ENCODE measurements around the gene MT1F.
A peak's percentile ranks its signal among the peaks of the same experiment; 100 is the strongest.

Gene MT1F

DNA sequence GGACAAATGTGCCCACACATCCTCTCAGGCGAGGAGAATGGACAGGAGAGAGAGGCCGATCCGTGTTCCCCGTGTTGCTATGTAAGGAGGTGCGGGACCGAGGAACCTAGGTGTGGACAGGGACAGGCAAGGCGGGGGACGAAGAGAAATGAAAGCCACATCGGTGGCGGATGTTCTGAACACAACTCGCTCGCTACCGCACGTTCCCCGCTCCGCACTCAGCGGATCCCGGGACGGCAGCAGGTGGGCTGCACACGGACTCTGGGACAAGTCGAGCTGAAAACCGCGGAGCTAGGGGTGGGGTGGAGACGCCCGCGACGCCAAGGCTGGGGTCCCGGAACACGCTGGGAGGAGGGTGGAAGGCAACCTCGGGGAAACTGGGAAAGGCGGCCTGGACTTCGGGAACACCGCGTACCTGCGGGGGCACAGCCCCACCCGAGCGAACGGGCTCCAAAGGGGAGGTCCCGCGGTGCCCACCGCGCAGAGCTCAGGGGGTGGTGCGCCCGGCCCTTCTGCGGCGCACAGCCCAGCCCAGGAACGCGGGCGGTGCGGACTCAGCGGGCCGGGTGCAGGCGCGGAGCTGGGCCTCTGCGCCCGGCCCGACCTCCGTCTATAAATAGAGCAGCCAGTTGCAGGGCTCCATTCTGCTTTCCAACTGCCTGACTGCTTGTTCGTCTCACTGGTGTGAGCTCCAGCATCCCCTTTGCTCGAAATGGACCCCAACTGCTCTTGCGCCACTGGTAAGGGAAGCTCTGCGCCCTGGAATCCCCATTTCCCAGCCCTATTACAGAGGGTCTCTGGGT, 32.4 kb upstream of the MT1F start, which contains the start of gene MT1E:
Gene MT1E (plus strand): TSS at position 642 of the 803 bp plus-strand sequence. CDS start 71 bp downstream, at position 713.
- DNase-seq: peak in 42 of 58 donors; percentile 13 to 78 (median 48)

DNA sequence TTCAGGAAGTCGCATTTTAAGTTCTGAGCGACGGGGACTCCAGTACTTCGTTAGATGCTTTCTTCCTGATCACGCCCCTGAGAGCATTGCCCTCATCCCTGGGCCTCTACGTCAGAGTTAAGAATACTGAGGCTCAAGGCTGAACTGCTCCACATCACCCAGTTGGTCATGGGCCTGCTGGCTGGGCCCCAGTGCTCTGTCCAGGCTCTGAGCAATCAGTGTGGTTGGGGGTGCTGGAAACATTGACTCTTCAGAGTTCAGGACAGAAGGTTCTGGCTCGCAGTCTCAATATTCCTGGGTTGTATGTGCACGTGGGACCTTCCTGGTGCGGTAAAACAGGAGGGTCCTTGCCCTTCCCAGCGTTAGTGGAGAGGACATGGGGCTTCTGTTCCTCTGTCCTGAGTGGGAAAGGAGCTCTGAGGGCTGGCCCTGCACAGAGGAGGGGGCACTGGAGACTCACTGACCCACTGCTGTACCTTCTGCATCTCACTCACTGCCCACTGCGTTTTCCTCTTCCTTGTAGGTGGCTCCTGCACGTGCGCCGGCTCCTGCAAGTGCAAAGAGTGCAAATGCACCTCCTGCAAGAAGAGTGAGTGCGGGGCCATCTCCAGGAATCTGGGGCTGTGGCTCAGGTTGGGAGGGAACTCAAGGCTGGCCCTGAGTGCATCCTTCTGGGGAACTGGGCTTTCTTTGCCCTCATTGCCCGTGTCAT, 31.7 kb upstream of the MT1F start:
- peak in 3 of 58 donors; percentile 34 to 40 (median 39) for DNase-seq

DNA sequence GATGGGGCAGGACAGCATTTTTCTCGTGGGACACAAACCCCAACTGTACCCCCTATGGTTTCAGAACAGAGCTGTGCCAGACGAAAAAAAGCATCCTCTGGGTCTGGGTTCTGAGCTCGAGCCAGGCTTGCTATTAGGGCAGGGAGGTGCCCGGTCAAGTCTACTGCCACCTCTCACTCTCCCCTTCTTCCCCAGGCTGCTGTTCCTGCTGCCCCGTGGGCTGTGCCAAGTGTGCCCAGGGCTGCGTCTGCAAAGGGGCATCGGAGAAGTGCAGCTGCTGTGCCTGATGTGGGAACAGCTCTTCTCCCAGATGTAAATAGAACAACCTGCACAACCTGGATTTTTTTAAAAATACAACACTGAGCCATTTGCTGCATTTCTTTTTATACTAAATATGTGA, 31.1 kb upstream of the MT1F start:
- no peak for DNase-seq

DNA sequence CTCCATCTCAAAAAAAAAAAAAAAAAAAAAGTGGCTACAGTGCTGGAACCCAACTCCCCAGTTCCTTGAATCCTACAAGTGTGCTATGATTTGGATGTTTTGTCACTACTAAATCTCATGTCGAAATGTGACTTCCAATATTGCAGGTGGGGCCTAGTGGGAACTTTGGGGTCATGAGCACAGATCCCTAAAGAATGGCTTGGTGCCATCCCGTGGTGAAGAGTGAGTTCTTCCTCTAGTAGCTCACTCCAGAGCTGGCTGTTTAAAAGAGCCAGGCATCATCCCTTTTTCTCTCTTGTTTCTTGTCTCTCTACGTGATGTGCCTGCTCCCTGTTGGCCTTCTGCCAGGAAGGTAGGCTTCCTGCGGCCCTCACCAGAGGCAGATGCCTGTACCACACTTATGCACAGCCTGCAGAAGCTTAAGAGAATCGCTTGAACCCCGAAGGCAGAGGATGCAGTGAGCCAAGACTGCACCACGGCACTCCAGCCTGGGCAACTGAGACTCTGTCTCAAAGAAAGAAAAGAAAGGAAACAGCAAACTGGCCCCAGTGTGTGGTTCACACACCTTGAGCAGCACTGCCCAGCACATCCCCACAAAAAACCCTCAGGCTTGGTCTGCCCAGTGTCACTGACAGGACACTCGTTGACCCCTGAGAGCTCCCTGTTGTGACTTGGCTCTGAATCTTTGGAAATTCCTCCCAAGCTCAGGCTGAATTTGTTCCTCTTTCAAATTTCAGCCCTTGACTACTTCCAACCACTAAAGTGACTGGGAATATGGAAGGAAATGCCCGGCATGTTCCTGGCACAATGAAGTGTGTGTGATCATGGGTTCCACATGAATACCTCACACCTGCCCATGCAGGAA, 29.0 kb upstream of the MT1F start:
- DNase-seq: no peak

DNA sequence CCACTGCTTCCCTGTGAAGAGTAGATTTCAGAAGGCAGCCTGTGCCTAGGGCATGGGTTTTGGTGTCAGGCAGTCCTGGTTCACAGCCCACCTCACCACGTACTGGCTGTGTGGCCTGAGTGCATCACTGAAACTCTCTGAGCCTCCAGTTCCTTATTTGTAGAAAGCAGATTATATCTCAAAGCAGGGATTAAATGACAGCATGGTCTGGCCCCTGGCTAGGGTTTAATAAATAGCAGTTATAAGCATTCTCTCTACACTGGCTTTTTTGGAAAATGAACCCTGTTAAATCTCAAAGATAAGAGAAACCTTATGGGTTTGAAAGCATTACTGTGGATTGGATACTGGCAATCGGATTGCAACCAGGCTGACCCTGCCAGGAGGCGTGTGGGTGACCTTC, 28.2 kb upstream of the MT1F start:
- no peak for DNase-seq

DNA sequence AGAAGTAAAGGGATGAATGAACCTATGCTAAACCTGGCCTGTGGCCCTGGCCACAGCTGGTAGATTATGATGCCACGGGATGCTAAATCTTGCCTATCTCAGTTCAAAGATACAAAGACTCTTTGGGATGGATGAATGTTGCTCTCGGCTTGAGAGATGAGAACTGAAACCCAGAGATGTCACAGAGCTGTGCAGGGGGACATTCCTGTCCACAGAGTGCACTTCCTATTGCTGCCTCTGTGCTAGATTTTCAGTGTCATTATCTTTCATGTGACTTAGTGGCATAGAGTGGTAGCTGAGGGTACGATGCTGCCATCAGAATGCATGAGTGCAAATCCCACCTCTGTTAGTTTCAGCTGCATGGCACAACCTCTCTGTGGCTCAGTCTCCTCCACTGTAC, 27.6 kb upstream of the MT1F start:
- no peak for DNase-seq

DNA sequence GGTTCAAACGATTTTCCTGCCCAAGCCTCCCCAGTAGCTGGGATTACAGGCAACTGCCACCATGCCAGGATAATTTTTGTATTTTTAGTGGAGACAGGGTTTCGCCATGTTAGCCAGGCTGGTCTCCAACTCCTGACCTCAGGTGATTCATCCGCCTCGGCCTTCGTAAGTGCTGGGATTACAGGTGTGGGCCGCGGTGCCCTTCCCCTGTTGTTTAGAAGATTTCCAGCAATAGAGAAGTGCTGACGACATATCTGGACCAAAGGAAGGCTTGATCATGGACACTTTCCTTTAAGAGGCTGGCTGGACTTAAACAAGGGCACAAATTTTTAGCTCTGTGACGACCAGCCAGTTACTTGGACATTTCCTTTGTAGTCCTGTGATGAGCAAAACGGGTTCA, 26.6 kb upstream of the MT1F start:
- DNase-seq: no peak

DNA sequence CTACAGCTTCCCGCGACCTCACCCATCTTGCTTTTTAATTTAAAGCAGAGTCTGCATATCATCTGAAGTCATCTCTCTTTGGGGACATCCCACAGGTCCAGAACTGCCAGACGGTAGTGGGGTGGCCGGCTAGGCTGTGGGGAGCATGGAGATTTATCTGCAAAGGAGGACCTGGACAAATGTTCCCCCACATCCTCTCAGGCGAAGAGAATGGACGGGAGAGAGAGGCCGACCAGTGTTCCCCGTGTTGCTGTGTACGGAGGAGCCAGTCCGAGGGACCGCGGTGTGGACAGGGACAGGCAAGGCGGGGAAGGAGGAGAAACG, 26.0 kb upstream of the MT1F start:
- DNase-seq: no peak

DNA sequence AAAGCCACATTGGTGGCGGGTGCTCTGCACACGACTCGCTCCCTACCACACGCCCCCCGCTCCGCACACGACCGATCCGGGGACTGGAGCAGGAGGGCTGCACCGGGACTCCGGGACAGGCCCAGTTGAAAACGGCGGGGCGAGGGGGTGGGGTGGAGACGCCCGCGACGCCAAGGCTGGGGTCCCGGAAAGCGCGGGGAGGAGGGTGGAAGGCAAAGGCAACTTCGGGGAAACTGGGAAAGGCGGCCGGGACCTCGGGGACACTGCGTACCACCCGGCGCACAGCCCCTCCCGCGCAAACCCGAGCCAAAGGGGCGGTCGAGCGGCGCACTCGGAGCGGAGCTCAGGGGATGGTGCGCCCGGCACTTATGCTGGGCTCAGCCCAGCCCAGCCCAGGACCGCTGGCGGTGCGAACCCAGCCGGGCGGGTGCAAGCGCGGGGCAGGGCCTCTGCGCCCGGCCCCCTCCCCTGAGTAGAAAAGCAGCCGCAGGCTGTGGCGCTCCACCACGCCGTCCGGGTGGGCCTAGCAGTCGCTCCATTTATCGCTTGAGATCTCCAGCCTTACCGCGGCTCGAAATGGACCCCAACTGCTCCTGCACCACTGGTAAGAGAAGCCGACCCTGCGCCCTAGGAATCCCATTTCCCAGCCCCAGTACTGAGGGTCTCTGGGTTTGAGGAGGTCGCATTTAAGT, 25.5 kb upstream of the MT1F start, which contains the start of gene MT1M:
Gene MT1M (plus strand): TSS at position 504 of the 692 bp plus-strand sequence. CDS start 73 bp downstream, at position 577.
- peak in 45 of 58 donors; percentile 17 to 78 (median 53) for DNase-seq

DNA sequence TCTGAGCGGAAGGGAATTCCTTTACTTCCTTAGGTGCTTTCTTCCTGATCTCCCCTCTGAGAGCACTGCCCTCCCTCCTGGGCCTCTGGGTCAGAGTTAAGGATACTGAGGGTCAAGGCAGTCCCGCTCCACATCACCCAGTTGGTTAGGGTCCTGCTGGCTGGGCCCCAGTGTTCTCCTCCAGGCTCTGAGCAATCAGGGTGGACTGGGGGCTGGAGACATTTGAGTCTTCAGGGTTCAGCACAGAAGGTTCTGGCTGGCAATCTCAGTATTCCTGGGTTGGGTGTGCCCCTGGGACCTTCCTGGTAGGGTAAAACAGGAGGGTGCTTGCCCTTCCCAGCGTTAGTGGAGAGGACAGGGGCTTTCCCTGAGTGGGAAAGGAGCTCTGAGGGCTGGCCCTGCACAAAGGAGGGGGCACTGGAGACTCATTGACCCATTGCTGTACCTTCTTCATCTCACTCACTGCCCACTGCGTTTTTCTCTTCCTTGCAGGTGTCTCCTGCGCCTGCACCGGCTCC, 24.9 kb upstream of the MT1F start:
- DNase-seq: peak in 1 of 58 donors; percentile 37

DNA sequence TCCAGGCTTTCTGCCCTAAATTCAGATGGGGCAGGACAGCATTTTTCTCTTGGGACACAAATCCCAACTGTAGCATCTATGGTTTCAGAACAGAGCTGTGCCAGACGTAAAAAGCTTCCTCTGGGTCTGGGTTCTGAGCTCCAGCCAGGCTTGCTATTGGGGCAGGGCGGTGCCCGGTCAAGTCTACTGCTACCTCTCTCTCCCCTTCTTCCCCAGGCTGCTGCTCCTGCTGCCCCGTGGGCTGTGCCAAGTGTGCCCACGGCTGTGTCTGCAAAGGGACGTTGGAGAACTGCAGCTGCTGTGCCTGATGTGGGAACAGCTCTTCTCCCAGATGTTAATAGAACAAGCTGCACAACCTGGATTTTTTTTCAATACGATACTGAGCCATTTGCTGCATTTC, 24.2 kb upstream of the MT1F start:
- DNase-seq: peak in 1 of 58 donors; percentile 14

DNA sequence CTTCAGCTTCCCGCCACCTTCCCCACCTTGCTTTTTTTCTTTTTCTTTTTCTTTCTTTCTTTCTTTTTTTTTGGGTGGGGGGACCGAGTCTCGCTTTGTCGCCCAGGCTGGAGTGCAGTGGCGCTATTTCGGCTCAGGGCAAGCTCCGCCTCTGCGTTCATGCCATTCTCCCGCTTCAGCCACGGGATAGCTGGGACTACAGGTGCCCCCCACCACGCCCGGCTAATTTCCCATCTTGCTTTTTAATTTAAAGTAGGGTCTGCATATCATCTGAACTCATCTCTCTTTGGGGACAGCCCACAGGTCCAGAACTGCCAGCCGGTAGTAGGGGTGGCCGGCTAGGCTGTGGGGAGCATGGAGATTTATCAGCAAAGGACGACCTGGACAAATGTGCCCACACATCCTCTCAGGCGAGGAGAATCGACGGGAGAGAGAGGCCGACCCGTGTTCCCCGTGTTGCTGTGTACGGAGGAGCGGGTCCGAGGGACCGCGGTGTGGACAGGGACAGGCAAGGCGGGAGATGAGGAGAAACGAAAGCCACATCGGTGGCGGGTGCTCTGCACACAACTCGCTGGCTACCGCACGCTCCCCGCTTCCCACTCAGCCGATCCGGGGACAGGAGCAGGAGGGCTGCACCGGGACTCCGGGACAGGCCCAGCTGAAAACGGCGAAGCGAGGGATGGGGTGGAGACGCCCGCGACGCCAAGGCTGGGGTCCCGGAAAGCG, 22.9 kb upstream of the MT1F start:
- no peak for DNase-seq

DNA sequence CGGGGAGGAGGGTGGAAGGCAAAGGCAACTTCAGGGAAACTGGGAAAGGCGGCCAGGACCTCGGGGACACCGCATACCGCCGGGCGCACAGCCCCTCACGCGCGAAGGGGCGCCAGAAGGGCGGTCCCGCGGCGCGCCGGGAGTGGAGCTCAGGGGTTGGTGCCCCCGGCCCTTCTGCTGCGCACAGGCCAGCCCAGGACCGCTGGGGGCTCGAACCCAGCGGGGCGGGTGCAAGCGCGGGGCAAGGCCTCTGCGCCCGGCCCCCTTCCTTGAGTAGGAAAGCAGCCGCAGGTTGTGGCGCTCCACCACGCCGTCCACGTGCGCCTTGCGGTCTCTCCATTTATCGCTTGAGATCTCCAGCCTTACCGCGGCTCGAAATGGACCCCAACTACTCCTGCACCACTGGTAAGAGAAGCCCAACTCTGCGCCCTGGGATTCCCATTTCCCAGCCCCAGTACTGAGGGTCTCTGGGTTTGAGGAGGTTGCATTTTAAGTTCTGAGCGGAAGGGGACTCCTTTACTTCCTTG, 22.3 kb upstream of the MT1F start:
- DNase-seq: no peak

DNA sequence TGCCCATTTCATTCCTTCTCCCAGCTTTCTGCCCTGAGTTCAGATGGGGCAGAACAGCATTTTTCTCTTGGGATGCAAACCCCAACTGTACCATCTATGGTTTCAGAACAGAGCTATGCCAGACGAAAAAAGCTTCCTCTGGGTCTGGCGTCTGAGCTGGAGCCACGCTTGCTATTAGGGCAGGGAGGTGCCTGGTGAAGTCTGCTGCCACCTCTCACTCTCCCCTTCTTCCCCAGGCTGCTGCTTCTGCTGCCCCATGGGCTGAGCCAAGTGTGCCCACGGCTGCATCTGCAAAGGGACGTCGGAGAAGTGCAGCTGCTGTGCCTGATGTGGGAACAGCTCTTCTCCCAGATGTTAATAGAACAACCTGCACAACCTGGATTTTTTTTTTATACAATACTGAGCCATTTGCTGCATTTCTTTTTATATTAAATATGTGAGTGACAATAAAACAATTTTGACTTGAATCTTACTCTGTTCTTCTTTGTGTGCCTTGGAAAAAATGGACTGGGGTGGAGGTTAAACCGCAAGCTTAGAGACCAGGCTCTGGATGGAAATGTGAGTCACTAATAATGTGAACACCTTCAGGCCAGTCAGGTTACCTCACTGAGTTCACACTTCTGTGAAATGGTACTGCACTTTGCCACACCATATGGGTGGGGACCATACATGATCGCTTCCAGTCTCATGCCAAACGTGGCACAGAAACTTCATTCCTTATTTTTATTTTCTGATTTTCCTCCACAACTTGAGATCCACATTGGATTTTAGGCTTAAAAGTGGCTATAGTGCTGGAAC, 20.9 kb upstream of the MT1F start:
- DNase-seq: no peak

DNA sequence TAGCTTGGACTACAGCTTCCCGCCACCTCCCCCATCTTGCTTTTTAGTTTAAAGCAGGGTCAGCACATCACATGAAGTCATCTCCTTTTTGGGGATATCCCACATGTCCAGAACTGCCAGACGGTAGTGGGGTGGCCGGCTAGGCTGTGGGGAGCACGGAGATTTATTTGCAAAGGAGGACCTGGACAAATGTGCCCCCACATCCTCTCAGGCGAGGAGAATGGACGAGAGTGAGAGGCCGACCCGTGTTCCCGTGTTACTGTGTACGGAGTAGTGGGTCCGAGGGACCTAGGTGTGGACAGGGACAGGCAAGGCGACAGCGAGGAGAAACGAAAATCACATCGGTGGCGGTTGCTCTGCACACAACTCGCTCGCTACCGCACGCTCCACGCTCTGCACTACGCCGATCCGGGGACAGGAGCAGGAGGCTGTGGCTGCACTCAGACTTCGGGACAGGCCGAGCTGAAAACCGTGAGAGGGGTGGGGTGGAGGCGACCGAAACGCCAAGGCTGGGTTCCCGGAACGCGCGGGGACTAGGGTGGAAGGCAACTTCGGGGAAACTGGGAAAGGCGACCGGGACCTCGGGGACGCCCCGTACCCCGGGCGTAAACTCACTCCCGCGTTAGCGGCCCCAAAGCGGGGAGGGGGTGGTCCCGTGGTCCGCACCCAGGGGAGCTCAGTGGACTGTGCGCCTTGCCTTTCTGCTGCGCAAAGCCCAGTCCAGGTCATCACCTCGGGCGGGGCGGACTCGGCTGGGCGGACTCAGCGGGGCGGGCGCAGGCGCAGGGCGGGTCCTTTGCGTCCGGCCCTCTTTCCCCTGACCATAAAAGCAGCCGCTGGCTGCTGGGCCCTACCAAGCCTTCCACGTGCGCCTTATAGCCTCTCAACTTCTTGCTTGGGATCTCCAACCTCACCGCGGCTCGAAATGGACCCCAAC, 19.7 kb upstream of the MT1F start, which contains the start of gene MT1A:
Gene MT1A (plus strand): TSS at position 853 of the 937 bp plus-strand sequence. CDS start 73 bp downstream, at position 926.
- peak in 24 of 58 donors; percentile 5 to 53 (median 25) for DNase-seq

DNA sequence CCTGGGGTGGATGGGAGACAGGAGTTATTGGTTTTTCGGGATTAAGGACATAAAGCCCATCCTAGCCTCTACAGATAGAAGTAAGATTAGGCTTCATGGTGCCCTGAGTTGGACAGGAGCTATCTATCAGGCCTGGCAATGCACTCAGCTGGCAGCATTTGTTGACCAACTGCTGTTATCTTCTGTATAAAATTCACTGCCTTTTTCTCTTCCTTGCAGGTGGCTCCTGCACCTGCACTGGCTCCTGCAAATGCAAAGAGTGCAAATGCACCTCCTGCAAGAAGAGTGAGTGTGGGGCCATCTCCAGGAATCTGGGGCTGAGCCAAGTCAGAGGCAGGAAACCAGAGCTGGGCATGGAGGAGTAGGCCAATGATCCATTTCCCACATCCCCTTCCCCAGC, 18.7 kb upstream of the MT1F start:
- no peak for DNase-seq

DNA sequence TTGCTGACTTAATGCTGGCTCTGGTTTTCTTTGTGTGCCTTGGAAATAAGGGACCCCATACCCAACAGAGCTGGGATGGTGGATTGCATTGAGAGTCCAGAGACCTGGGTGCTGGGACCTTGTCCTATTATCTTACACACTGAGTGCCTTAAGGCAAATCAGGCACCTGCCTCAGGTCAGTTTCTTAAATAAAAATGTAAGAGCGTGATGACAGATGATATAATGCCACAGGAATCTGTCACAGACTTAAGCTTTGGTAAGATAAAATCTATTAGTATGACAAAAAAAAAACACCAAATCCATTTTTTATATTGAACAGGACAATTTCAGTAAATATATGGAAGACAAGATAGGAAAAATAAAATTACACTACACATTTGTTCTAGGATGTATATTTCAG, 17.7 kb upstream of the MT1F start:
- DNase-seq: no peak

DNA sequence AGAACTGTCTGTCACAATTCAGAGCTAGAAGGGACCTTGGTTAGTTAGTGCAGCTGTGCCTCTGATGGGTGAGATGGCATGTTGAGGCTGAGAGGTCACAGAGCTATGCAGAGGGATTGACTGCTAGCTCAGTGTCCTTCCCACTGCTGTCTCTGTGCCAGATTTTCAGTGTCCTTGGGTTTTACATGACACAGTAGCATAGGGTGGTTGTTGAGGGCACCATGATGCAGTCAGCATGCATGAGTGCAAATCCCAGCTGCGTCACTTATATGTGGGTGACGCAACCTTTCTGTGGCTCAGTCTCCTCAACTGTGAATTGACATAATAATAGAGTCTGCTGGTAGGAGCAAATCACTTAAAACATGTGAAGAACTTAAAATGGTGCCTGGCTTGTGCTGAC, 16.6 kb upstream of the MT1F start:
- DNase-seq: no peak
